ENCODE results near the gene COMT. TPM values are rescaled to one million over a fixed set of nuclear protein-coding genes. Genes with fewer than 3 reads are reported as not detected.

The COMT gene
- total and polyA plus RNA-seq, 2 experiments from 2014 or later: 490 to 508 TPM

DNA sequence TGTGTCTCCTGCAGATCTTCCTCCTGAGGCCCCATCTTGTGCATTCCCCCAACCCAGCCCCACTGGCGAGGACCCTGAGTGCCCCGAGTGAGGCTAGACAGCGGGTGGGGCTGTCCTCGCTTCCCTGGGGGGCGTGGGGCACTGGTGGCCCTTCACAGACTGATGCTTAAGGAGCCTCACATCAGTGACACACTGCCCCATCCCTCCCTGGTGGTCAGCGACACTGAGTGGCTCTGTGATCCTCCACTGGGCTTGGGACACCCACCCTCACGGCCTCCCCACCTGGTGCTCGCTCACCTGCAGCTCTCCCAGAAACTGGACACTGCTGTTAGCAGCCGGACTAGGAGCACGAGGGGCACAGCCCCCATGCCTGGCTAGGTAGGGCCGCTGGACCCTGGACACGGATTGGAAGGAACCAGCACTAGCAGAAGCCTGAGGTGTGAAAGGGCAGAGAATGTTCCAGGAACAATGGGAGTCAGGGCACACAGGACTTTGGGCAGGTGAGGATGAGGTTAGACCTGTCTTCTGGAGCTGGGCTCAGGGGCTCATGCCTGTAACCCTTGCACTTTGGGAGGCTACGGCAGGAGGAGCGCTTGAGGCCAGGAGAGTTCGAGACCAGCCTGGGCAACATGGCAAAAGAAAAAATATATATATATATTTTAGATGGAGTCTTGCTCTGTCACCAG is 23.3 kb downstream of the COMT start:
- no peaks in the 10 kb centered on the region for H3K9me3 ChIP-seq (ENCODE audit: low read depth)
- no peak overlapping the region for H3K4me2 ChIP-seq (ENCODE audit: unreplicated experiment)
- no peaks in the 10 kb centered on the region for H3K9me2 ChIP-seq (ENCODE audit: insufficient read depth)
- TF ChIP-seq EZH2 (IDR thresholded peaks at IDR 0.05; ENCODE audit: insufficient read depth, poor library complexity, severe bottlenecking) (no peak), EZH2phosphoT487 (IDR thresholded peaks at IDR 0.05; ENCODE audit: insufficient read depth, low read depth) (no peak)
- no peak overlapping the region for H2AFZ ChIP-seq
- H3K27ac ChIP-seq: no peak overlapping the region
- peaks cover 13% of the 10 kb centered on the region for H3K4me1 ChIP-seq (ENCODE audit: insufficient read depth)
- no peaks in the 10 kb centered on the region for H4K20me1 ChIP-seq (ENCODE audit: insufficient read depth)
- no peaks in the 10 kb centered on the region for H3K27me3 ChIP-seq (replicated peaks; ENCODE audit: insufficient read depth)
- no peak for DNase-seq
- H3K9ac ChIP-seq: no peak overlapping the region
- no peaks in the 10 kb centered on the region for H3K79me2 ChIP-seq (ENCODE audit: insufficient read depth)
- no peaks in the 10 kb centered on the region; the same call in 1 of the 2 replicates for H3K36me3 ChIP-seq (ENCODE audit: low read depth)
- H3K4me3 ChIP-seq: no peak overlapping the region
- H3F3A ChIP-seq (ENCODE audit: insufficient read depth): peaks cover 8% of the 10 kb centered on the region; the same call in 1 of the 2 replicates
- 87 to 88% methylated on average over 15 of the region's 15 CpGs for WGBS, 2 experiments (ENCODE audit: low coverage in 1 of 2, low lambda C conversion rate in 2 of 2, missing lambda C conversion rate in 2 of 2)
- in situ Hi-C loops (cut with MboI): no loop called here

DNA sequence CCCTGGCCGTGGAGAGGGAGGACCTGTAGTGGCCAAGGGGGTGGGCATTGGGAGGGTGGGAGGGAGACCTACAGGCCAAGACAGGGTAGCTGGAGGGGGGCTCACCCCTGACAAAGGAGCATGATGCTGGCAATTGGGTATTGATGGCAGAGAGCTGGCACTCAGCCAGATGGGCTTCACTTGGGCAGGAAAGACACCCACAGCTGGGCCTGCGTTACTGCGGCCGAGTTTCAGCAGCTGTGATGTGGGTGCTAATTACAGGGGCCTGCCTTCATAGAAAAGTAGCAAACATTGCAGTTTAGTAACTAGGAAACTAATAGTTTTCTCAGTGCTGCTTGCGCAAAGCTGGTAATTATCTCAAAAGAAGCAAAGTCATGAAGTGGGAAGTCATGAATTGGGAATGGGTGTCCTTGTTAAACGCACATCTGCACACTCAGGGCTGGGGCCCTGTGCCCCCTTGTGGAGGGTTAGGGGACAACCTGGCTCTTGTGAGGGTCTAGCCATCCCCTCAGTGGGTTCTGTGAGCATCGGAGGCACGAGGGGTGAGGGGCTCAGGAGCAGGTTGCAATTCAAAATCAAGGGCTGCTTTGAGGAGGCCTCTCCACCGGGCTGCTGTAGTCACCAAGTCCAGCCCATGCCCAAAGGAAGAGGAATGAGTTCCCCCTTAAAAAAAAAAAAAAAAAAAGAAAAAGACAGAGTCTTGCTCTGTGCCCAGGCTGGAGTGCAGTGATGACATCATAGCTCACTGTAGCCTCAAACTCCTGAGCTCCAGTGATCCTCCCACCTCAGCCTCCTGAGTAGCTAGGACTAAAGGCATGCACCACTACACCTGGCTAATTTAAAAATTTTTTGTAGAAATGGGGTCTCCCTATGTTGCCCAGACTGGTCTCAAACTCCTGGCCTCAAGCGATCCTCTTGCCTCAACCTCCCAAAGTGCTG is 24.5 kb downstream of the COMT start:
- no peaks in the 10 kb centered on the region for H3K9me2 ChIP-seq (ENCODE audit: insufficient read depth)
- H3K36me3 ChIP-seq (ENCODE audit: low read depth): no peaks in the 10 kb centered on the region; the same call in 1 of the 2 replicates
- H3K27me3 ChIP-seq (replicated peaks; ENCODE audit: insufficient read depth): no peaks in the 10 kb centered on the region
- in situ Hi-C loops (cut with MboI): no loop called here
- H3K4me1 ChIP-seq (ENCODE audit: insufficient read depth): peaks cover 13% of the 10 kb centered on the region
- H3K9me3 ChIP-seq (ENCODE audit: low read depth): no peaks in the 10 kb centered on the region
- 82 to 93% methylated on average over 9 to 10 of the region's 10 CpGs for WGBS, 2 experiments (ENCODE audit: low coverage in 1 of 2, low lambda C conversion rate in 2 of 2, missing lambda C conversion rate in 2 of 2)
- no peak overlapping the region for H3K4me3 ChIP-seq
- no peak overlapping the region for H3K4me2 ChIP-seq (ENCODE audit: unreplicated experiment)
- DNase-seq: peak; percentile 31
- H3K27ac ChIP-seq: no peak overlapping the region
- H2AFZ ChIP-seq: no peak overlapping the region
- H3K9ac ChIP-seq: no peak overlapping the region
- no peaks in the 10 kb centered on the region for H4K20me1 ChIP-seq (ENCODE audit: insufficient read depth)
- no peak for TF ChIP-seq EZH2phosphoT487 (IDR thresholded peaks at IDR 0.05; ENCODE audit: insufficient read depth, low read depth)
- no peak for TF ChIP-seq EZH2 (IDR thresholded peaks at IDR 0.05; ENCODE audit: insufficient read depth, poor library complexity, severe bottlenecking)
- no peaks in the 10 kb centered on the region for H3F3A ChIP-seq (ENCODE audit: insufficient read depth)
- no peaks in the 10 kb centered on the region for H3K79me2 ChIP-seq (ENCODE audit: insufficient read depth)

DNA sequence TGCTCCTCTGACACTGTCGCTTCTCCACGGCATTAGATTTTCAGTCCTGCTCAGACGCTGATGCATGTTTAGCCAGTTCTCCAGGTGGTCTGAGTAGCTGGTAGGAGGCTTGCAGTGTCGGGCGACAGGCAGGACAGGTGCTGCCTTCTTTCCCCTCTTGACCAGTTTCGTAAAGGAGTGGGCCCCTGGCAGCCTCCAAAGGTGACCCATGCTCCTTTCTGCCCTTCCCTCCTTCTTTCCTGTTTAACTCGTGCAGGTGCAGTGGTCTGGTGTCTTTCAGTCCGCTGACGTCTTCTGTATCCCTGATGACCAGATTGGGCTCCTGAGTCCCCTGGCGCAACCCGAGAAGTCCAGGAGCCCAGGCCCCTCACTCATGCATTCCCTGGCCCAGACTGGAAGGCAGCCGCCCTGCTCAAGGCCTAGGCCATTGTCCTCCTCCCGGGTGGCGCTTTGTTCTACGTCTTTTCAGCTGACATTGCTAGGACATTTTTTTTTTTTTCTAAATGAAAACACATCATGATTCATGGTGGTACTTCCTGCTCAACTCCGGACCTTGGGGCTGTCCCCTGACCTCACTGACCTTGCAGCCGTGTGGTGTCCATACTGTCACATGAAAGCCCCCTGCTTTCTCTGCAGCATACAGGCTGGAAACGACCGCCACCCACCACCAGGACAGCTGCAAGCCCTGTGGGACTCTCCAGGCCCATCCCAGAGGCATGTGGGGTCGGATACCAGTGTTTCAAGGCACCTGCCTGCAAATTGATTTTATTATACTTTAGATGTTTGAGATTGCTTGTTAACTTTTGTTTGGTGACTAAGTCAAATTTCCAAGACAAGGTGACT is 25.6 kb downstream of the COMT start:
- H3K27ac ChIP-seq: no peak overlapping the region
- H3K4me3 ChIP-seq: no peak overlapping the region
- no peaks in the 10 kb centered on the region; the same call in 1 of the 2 replicates for H3K36me3 ChIP-seq (ENCODE audit: low read depth)
- no peaks in the 10 kb centered on the region for H3K27me3 ChIP-seq (replicated peaks; ENCODE audit: insufficient read depth)
- no peaks in the 10 kb centered on the region for H3K79me2 ChIP-seq (ENCODE audit: insufficient read depth)
- no peaks in the 10 kb centered on the region for H3K9me2 ChIP-seq (ENCODE audit: insufficient read depth)
- no peaks in the 10 kb centered on the region for H3F3A ChIP-seq (ENCODE audit: insufficient read depth)
- H3K9me3 ChIP-seq (ENCODE audit: low read depth): no peaks in the 10 kb centered on the region
- in situ Hi-C loops (cut with MboI): no loop called here
- peaks cover 13% of the 10 kb centered on the region for H3K4me1 ChIP-seq (ENCODE audit: insufficient read depth)
- H4K20me1 ChIP-seq (ENCODE audit: insufficient read depth): no peaks in the 10 kb centered on the region
- 74 to 76% methylated on average over 20 of the region's 20 CpGs for WGBS, 2 experiments (ENCODE audit: low coverage in 1 of 2, low lambda C conversion rate in 2 of 2, missing lambda C conversion rate in 2 of 2)
- no peak overlapping the region for H2AFZ ChIP-seq
- TF ChIP-seq EZH2phosphoT487 (IDR thresholded peaks at IDR 0.05; ENCODE audit: insufficient read depth, low read depth): no peak
- TF ChIP-seq EZH2 (IDR thresholded peaks at IDR 0.05; ENCODE audit: insufficient read depth, poor library complexity, severe bottlenecking): no peak
- DNase-seq: no peak
- H3K9ac ChIP-seq: no peak overlapping the region
- no peak overlapping the region for H3K4me2 ChIP-seq (ENCODE audit: unreplicated experiment)
